HG02610 (cell line): Measurements from ENCODE around the gene CCM2.

ENCODE experiments used
- ATAC-seq: cut with Tn5 transposase; IDR thresholded peaks from one replicate; pipeline ENCODE4 v1.9.1; 2021; ENCODE audit warnings: mild to moderate bottlenecking, moderate library complexity; ENCODE audit not compliant: unreplicated experiment

The CCM2 gene

GRCh38 chr7:45077579-45077978, 77.6 kb downstream of the CCM2 start:
- no peak for ATAC-seq

DNA sequence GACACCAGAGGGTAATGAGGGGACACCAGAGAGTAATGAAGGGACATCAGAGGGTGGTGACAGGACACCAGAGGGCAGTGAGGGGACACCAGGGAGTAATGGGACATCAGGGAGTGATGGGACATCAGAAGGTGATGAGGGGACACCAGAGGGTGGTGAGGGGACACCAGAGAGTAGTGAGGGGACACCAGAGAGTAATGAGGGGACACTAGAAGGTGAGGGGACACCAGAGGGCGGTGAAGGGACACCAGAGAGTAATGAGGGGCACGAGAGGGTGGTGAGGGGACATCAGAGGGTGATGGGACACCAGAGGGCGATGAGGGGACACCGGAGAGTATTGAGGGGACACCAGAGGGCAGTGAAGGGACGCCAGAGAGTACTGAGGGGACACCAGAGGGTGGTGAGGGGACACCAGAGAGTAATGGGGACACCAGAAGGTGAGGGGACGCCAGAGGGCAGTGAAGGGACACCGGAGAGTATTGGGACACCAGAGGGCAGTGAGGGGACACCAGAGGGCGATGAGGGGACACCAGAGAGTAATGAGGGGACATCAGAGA, 78.2 kb downstream of the CCM2 start:
- no peak for ATAC-seq

DNA sequence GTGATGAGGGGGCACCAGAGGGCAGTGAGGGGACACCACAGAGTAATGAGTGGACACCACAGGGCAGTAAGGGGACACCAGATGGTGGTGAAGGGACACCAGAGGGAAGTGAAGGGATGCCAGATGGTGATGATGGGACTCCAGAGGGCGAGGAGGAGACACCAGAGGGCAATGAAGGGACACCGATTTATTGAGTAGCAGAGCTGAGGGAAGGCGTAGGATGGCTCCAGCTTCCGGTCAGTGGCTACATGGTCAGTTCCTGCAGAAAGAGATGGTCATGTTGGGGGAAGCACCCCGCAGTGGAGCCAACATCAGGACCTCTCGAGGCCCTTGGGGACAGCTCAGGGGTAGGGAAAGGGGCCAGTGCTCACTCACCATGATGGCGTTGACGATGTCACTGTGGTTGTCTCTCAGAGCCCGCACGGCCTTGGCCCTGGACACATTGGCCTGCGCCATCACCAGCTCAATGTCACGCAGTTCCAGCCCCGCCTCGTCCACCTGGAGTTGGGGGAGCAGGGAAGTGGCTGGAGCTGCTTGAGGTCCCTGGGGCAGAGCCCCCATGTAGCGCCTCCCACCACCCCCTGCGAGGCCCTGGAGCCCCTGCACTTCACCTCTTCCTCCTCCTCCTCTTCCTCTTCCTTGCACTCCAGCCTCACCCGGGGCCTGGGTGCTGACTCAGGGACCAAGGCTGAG, 80.4 kb downstream of the CCM2 start:
- ATAC-seq, result no peak

DNA sequence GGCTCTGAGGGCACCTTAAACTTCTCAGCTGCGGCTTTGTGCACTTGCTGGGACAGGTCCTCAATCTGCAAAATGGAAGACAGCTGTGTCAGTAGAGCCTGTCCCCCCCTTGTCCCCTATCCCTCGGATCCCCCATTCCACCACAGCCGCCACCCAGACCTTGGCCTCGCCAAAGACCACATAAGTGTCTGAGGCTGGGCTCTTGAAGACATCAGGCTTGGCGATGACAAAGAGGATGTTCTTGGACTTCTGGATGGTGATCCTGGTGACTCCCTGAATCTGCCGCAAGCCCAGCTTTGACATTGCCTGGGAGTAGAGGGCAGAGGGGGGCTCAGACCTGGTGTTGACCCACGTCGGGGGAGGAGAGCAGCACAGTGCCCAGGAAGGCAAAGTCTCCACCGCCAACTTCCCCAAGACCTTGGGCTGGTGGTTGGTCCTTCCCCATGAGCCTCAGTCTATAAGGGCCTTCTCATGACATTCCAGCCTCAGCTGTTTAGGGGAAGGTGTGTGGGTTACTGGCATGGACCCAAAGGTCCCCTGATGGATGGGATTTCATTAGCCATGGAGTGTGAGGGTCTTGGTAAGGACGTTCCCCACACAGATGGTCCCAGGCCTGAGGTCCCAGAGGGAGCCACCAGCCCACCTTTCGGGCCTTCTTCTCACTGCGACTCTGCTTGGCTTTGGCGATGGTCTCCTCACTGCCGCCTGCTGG, 81.1 kb downstream of the CCM2 start:
- ATAC-seq, result no peak

- no peak for ATAC-seq
Observed at GRCh38 chr7:45081670-45081974, 81.6 kb downstream of the CCM2 start.

GRCh38 chr7:45082031-45082830, 82.2 kb downstream of the CCM2 start:
- no peak for ATAC-seq

DNA sequence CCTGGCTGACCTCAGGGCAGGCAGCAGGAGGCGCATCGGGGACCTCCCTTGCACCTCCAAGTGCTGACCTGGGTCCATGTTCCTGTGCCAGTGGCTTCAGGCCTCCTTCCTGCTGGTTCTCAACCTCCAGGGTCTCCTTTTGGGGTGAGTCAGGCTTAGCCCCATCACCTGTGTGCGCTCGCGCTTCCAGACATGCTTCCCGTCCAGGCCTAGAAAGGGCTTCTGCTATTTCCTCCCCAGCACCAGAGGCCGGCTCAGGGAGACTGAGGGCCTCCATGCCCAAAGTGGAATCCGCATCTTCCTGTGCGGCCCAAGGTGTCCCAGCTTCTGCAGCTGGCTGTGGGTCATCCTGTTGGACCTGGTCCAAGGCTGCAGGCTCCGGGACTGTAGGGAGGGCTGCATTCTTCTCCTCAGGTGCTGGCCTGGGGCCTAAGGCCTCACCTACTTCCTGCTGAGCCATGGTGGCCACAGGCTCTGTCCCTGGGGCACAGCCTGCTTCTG, 82.9 kb downstream of the CCM2 start:
- ATAC-seq, result no peak

DNA sequence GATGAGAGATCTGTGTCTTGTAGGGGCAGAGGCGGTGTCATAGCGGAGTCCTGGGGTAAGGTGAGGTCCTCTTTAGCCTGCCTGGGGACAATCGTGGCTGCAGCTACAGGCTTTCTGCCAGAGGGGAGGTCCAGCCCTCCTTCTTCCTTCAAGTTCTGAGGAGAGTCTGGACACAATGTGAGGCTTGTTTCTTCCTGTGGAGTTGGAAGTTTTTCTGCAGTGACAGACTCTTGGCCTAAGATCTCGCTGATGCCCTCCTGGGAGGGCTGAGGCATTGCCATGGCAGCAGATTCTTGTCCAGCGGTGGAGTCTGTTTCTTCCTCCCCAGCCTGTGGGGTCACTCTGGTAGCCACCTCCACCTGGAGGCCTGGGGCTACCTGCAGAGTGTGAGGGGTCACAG, 84.3 kb downstream of the CCM2 start:
- ATAC-seq, result no peak

- no peak for ATAC-seq
Observed at GRCh38 chr7:45084901-45085618, 85.1 kb downstream of the CCM2 start.

DNA sequence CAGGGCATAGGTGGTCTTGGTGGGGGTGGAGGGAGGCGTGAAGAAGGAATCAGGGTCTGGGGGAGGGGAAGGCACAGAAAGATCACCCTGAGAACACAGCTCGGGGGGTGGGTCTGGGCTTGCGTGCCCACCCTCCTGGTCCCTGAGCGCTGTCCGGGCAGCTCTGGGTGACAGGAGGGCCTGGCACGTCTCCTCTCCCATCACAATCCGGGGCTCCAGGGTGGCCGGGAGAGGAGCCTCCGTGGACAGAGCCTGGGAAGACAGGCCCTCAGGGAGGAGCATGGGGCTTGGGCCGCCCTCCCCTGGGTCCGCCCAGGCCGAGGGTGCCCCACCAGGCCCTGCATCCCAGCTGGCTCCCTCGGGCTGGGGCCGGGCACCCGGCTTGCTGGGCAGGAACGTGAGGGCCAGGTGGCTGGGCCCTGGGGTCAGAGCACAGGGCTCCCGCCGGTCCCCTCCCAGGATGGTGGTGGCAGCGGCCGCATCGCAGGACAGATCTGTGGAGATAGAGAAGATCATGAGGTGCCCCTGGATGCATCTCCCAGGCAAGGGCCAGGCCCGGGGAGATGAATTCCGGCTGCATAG, 85.7 kb downstream of the CCM2 start:
- ATAC-seq, result no peak

DNA sequence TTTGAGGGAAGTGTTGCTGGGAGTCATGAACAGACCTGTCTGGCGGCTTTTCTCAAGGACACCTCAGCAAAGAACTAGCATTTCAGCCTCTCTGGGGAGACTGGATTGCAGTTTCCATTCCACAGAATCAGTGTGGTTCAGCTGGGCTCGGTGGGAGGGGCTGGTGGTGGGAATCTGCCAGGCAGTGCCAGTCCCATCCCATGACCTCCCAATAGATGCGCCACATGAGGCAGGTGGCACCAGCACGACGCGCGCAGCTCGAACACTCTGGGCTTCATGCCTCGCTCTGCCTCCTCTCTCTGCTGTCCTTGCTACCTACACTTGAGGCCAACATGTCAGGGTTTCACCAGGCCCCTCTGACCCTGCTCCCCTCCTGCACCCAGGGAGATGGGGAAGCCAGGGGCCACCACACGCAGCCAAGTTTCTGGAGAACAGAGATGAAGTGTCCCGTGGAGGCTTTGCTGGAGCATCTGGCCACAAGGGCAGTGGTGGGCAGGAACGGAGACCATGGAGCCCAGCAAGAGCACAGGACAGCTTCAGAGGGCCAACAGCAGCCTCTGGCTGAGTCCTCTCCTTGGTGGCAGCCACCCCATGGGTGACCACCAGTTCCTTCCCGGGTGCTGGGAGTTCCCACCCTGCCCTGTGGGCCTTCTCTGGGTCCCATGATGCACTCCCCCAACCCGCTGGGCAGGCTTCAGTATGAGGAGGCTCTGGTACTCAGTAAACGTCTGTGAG, 86.5 kb downstream of the CCM2 start:
- ATAC-seq, result no peak

DNA sequence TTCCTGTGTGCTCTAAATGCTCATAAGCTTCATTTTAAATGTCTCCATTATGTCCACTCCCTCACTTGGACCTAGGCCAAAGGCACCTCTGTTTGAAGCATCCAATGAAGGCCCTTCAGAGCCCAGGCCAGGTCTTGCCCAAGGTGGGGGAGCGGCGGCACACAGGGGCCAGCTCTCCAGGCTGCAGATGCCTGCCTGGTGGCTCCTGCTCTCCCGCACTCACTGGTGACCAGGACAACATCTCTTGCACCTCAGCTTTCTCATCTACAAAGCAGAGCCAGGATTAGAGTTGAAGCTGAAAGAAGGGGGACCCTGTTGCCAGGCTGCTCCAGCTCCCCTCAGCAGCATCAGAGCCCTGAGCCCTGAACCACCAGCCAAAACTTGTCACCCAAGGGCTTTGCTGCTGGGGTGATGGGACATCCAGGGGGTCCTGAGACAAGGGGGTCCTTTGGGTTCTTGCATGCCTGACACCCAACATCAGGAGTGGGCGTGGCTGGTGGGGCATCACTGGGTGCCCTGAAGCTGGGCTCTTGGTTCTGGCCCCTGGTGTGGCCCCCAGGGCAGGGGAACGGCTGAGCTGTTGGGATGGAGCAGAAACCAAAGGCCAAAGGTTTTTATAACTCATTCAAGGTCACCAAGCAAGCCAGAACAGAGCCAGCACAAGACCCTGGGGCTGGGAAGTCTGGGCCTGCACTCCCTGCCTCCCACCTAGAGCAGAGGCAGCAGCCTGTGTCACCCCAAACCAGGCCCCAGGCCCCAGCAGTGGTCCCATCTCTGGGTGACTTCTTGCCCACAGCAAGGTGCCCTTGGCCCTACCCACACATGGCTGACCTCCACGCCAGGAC, 87.5 kb downstream of the CCM2 start:
- ATAC-seq, result no peak

DNA sequence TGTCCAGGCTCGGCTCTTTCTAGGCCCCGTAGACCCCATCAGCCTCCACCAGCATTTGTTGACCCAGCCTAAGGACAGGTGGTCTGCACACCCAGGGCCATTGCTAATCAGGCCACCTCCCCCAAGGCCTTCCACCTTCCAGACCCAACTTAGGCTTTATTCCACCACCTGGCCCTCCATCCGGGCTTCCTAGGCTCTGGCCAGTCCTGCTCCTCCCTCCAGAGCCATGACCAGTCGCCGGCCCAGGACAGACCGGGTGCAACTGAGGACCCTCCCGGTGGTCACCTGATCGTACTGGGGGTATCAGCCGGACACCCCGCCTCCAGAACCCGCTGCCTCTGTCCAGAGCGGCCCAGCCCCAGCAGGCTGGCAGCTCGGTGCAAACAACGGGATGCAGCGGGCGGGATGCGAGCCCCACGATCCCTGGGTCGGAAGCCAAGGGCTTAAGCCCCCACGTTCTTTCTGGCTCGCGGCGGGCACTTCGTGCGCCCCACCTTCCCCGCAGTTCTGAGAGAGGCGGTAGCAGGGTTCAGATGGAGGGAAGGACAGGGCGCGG, 88.2 kb downstream of the CCM2 start:
- ATAC-seq, result no peak

DNA sequence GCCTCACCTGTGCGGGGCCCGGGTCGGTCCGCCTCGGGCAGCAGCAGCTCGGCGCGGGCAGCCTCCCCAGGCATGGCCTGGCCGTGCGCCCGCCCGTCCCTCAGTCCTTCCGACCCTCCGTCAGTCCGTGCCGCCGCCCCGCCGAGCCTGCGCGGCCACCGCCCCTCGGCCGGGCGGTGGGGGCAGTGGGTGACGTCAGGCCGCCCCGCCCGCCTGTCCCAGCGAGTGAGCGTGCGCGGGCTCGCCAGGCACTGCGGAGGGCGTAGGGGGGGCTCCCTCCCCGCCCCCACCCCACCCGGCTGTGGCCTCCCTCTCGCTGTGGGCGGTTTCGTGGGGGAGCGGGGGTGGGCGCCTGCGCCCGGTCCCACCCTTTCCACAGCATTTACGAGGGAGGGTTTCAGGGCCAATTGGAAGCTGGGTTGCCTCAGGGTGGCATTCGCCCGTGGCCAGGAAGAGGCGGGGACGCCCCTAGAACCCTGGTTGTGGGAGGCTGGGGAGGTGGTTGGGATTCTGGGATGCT, 88.9 kb downstream of the CCM2 start, which contains the start of gene NACAD:
NACAD (minus strand) TSS at position 149 of the 520 bp plus-strand sequence; CDS start at position 74, 75 bp downstream.
- ATAC-seq, result no peak

DNA sequence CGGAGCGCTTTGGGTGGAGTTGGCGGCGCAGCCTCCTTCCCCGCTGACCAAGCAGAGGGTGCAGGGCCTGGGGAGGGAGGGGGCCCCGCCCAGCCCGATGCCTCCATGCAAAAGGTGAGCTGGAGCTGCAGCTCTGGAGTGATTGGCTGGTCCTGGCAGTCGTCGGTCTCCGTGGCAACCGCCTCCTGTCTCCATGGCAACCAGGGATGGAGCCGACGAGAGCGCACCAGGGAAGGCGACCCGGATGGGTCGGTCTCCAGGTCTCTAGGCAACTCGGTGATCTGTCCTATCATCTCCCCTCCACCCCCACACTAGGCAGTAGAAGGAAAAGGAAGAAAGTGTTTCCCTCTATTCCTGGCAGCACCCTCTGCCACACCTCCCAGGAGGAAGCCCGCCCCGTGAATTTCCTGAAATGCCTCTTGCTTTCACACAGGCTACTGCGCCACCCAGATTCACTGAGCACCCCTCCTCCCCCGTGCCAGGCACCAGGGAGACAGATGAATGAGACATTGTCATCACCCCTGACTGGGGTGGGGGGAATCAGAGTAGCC, 89.4 kb downstream of the CCM2 start:
- no peak for ATAC-seq

GRCh38 chr7:45092100-45092930, 92.3 kb downstream of the CCM2 start:
- ATAC-seq, result no peak

GRCh38 chr7:45092931-45093235, 92.9 kb downstream of the CCM2 start:
- ATAC-seq, result no peak
